Upper lobe of right lung (tissue), 1 donor: Measurements from ENCODE around the gene PDC. TPM values are rescaled to one million over a fixed set of nuclear protein-coding genes. Genes with fewer than 3 reads are reported as not detected.

Source experiments
- ATAC-seq: fragments of 200-7000 bp; cut with Tn5 transposase; one replicate; pipeline ENCODE4 v1.9.1; 2020; ENCODE audit warnings: mild to moderate bottlenecking, moderate library complexity
- DNase-seq: peaks from one replicate; pipeline ENCODE4 v3.0.0-alpha.2; 2020
- H3K27ac ChIP-seq: fragments of 200-600 bp; one replicate; pipeline ENCODE4 v1.8.0; 2022
- H3K27me3 ChIP-seq: fragments of 200-600 bp; one replicate; pipeline ENCODE4 v1.8.0; 2022; ENCODE audit warnings: mild to moderate bottlenecking
- H3K36me3 ChIP-seq: fragments of 200-600 bp; one replicate; pipeline ENCODE4 v1.8.0; 2022
- H3K4me1 ChIP-seq: fragments of 200-600 bp; one replicate; pipeline ENCODE4 v1.8.0; 2022
- H3K4me3 ChIP-seq: fragments of 200-600 bp; one replicate; pipeline ENCODE4 v1.8.0; 2022; ENCODE audit warnings: mild to moderate bottlenecking
- H3K9me3 ChIP-seq: fragments of 200-600 bp; one replicate; pipeline ENCODE4 v1.8.0; 2022
- CTCF ChIP-seq: fragments of 200-600 bp; IDR thresholded peaks from one replicate; pipeline ENCODE4 v1.8.0; 2022; ENCODE audit warnings: antibody characterized with exemption
- intact Hi-C: fragments of 100-400 bp; cut with DNase I; formaldehyde crosslinking; loops from one replicate; pipeline ENCODE4 v1.11.0; 2022
- total RNA-seq: library from RNA; stranded (reverse); fragmentation: NEBNext Ultra II Directional; extraction: Animal tissue kit (Norgen Biotek cat#: 25700); gene quantifications from one replicate; pipeline ENCODE4 v1.2.1, GENCODE V29; 2021
- donor health status: DM: no; HTN: yes; CAD: no; lungs with severe emphysema.

Gene PDC
- total RNA-seq, 1 donor from 2014 or later = not detected

- DNase-seq = no peak
- no peak overlapping the region for H3K4me3 ChIP-seq
- intact Hi-C loops = loop anchor here (10.0 kb wide), 2 partner anchors 123 to 503 kb away; no protein-coding TSS in a partner anchor
- H3K36me3 ChIP-seq = no peaks in the 10 kb centered on the region
- H3K27ac ChIP-seq = no peak overlapping the region
- no peaks in the 10 kb centered on the region for H3K27me3 ChIP-seq
- no peaks in the 10 kb centered on the region for H3K9me3 ChIP-seq
- TF ChIP-seq CTCF = no peak
- no peaks in the 10 kb centered on the region for H3K4me1 ChIP-seq
- ATAC-seq = no peak
Observed at GRCh38 chr1:186481303-186481888, 20.5 kb upstream of the PDC start.

- intact Hi-C loops = no loop called here
- H3K4me3 ChIP-seq = no peak overlapping the region
- H3K9me3 ChIP-seq = no peaks in the 10 kb centered on the region
- ATAC-seq (no peak), DNase-seq (no peak)
- H3K4me1 ChIP-seq = no peaks in the 10 kb centered on the region
- no peak for TF ChIP-seq CTCF
- H3K27ac ChIP-seq = no peak overlapping the region
- H3K36me3 ChIP-seq = no peaks in the 10 kb centered on the region
- H3K27me3 ChIP-seq = no peaks in the 10 kb centered on the region
Observed at GRCh38 chr1:186479162-186479561, 18.2 kb upstream of the PDC start.

GRCh38 chr1:186476264-186477040, 15.5 kb upstream of the PDC start:
- H3K27ac ChIP-seq = no peak overlapping the region
- H3K4me1 ChIP-seq = no peaks in the 10 kb centered on the region
- H3K27me3 ChIP-seq = no peaks in the 10 kb centered on the region
- no peak for DNase-seq
- no peaks in the 10 kb centered on the region for H3K36me3 ChIP-seq
- intact Hi-C loops = no loop called here
- TF ChIP-seq CTCF = no peak
- no peaks in the 10 kb centered on the region for H3K9me3 ChIP-seq
- no peak overlapping the region for H3K4me3 ChIP-seq
- no peak for ATAC-seq

GRCh38 chr1:186474208-186474607, 13.3 kb upstream of the PDC start:
- H3K4me1 ChIP-seq = no peaks in the 10 kb centered on the region
- H3K36me3 ChIP-seq = no peaks in the 10 kb centered on the region
- DNase-seq = no peak
- no peak overlapping the region for H3K27ac ChIP-seq
- H3K9me3 ChIP-seq = no peaks in the 10 kb centered on the region
- ATAC-seq = peak; percentile 53
- no peak for TF ChIP-seq CTCF
- H3K27me3 ChIP-seq = no peaks in the 10 kb centered on the region
- intact Hi-C loops = no loop called here
- H3K4me3 ChIP-seq = no peak overlapping the region

DNA sequence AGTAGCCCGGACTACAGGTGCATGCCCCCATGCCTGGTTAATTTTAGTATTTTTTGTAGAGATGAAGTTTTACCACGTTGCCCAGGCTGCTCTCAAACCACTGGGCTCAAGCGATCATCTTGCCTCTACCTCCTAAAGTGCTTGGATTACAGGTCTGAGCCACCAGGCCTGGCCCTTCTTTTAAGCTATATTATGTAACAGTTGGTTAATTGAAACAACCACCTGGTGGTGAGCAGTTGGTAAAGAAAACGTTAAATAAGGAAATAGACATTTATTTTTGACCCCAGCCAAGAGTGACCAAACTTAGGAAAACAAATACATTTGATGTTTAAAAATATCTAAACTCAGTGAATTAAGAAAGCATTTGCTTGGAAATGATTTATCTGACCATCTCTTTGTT, 12.1 kb upstream of the PDC start:
- DNase-seq (no peak), ATAC-seq (no peak)
- Histone ChIP-seq H3K27me3 (no peaks in the 10 kb centered on the region), H3K4me3 (no peak overlapping the region), H3K36me3 (no peaks in the 10 kb centered on the region), H3K4me1 (no peaks in the 10 kb centered on the region), H3K9me3 (no peaks in the 10 kb centered on the region), H3K27ac (no peak overlapping the region)
- intact Hi-C loops = no loop called here
- no peak for TF ChIP-seq CTCF
